Smooth muscle cell (in vitro differentiated cells): ENCODE results near the gene PPIC. TPM values are rescaled to one million over a fixed set of nuclear protein-coding genes. Genes with fewer than 3 reads are reported as not detected.

ENCODE experiments used
- DNase-seq: peaks from one replicate; lab custom pipeline; 2025; ENCODE audit not compliant: unreplicated experiment; lab: John Stamatoyannopoulos, UW
- H2AFZ ChIP-seq: fragments of 200-600 bp; sonication (generic); 2 replicates; pipeline ENCODE4 v1.6.0; 2016; ENCODE audit warnings: antibody characterized with exemption, low read depth, mild to moderate bottlenecking
- H3F3A ChIP-seq: fragments of 200-600 bp; sonication (generic); 2 replicates; pipeline ENCODE4 v1.6.0; 2017; ENCODE audit warnings: antibody characterized with exemption, low read depth
- H3K27ac ChIP-seq: fragments of 200-600 bp; sonication (generic); 2 replicates; pipeline ENCODE4 v1.5.1; 2016; ENCODE audit warnings: low read depth, mild to moderate bottlenecking
- H3K27me3 ChIP-seq: fragments of 200-600 bp; sonication (generic); 2 replicates; pipeline ENCODE4 v1.6.1; 2016; ENCODE audit warnings: low read depth, mild to moderate bottlenecking
- H3K36me3 ChIP-seq: fragments of 200-600 bp; sonication (generic); 2 replicates; pipeline ENCODE4 v1.5.1; 2016; ENCODE audit warnings: low read depth
- H3K4me1 ChIP-seq: fragments of 200-600 bp; sonication (generic); 2 replicates; pipeline ENCODE4 v1.5.1; 2016; ENCODE audit warnings: low read depth
- H3K4me2 ChIP-seq: fragments of 200-600 bp; sonication (generic); 2 replicates; pipeline ENCODE4 v1.6.0; 2016; ENCODE audit warnings: mild to moderate bottlenecking
- H3K4me3 ChIP-seq: fragments of 200-600 bp; sonication (generic); 2 replicates; pipeline ENCODE4 v1.5.1; 2016; ENCODE audit warnings: mild to moderate bottlenecking
- H3K79me2 ChIP-seq: fragments of 200-600 bp; sonication (generic); 2 replicates; pipeline ENCODE4 v1.6.0; 2016; ENCODE audit warnings: low read depth, mild to moderate bottlenecking
- H3K9ac ChIP-seq: fragments of 200-600 bp; sonication (generic); 2 replicates; pipeline ENCODE4 v1.6.0; 2016; ENCODE audit warnings: low read depth
- H3K9me3 ChIP-seq: fragments of 200-600 bp; sonication (generic); replicated peaks from 2 replicates; pipeline ENCODE4 v1.5.1; 2016; ENCODE audit warnings: low read depth
- H4K20me1 ChIP-seq: fragments of 200-600 bp; sonication (generic); 2 replicates; pipeline ENCODE4 v1.6.0; 2016; ENCODE audit warnings: low read depth
- CTCF ChIP-seq: fragments of 200-600 bp; sonication (generic); IDR thresholded peaks from 2 replicates; pipeline ENCODE4 v1.5.1; 2017; ENCODE audit warnings: borderline replicate concordance, mild to moderate bottlenecking, antibody characterized with exemption; ENCODE audit not compliant: insufficient read depth, poor library complexity, severe bottlenecking
- WGBS: methylation state at CpG from one replicate; pipeline ENCODE4 v1.1.7; 2016; ENCODE audit warnings: low lambda C conversion rate; 5-methylcytosine and 5-hydroxymethylcytosine counted together
- polyA plus RNA-seq: library from polyadenylated mRNA; unstranded; fragments of >200 nt; fragmentation: Nextera tagmentation; extraction: Ambion mirVana; gene quantifications from 2 replicates; pipeline ENCODE4 v1.2.1, GENCODE V29; 2016
- total RNA-seq: library from RNA; depleted of rRNA; stranded (reverse); fragments of >200 nt; gene quantifications from 2 replicates; pipeline ENCODE4 v1.2.3, GENCODE V29; 2014

PPIC gene
- total and polyA plus RNA-seq, 2 experiments from 2014 or later, result 119 to 331 TPM

GRCh38 chr5:122999947-123000563 is 36.5 kb downstream of the PPIC start:
- no peak for DNase-seq
- no peaks in the 10 kb centered on the region for H3K36me3 ChIP-seq

GRCh38 chr5:122997294-122997693 is 39.2 kb downstream of the PPIC start:
- Histone ChIP-seq H3K36me3 (no peaks in the 10 kb centered on the region), H3K4me3 (no peak overlapping the region), H3K9ac (no peak overlapping the region), H3K4me2 (no peak overlapping the region), H3K4me1 (no peaks in the 10 kb centered on the region), H3K9me3 (no peaks in the 10 kb centered on the region), H3F3A (no peaks in the 10 kb centered on the region), H2AFZ (no peak overlapping the region), H3K79me2 (no peaks in the 10 kb centered on the region), H4K20me1 (no peaks in the 10 kb centered on the region), H3K27ac (no peak overlapping the region), H3K27me3 (no peaks in the 10 kb centered on the region)
- no peak for TF ChIP-seq CTCF
- WGBS, result 48% methylated on average over 7 of the region's 7 CpGs
- no peak for DNase-seq

More at GRCh38 chr5:122999947-123000563, 36.5 kb downstream of the PPIC start:
- TF ChIP-seq CTCF, result peak; percentile 51
- H4K20me1 ChIP-seq, result no peaks in the 10 kb centered on the region
- H3K9ac ChIP-seq, result no peak overlapping the region
- 36% methylated on average over 10 of the region's 10 CpGs for WGBS
- no peaks in the 10 kb centered on the region for H3K4me1 ChIP-seq
- no peaks in the 10 kb centered on the region for H3K79me2 ChIP-seq
- H3K27me3 ChIP-seq, result no peaks in the 10 kb centered on the region
- H3K9me3 ChIP-seq, result no peaks in the 10 kb centered on the region
- H3K27ac ChIP-seq, result no peak overlapping the region
- H3K4me2 ChIP-seq, result no peak overlapping the region
- H3F3A ChIP-seq, result no peaks in the 10 kb centered on the region
- H3K4me3 ChIP-seq, result no peak overlapping the region
- no peak overlapping the region for H2AFZ ChIP-seq

GRCh38 chr5:122996091-122996490 is 40.4 kb downstream of the PPIC start:
- 87% methylated on average over 3 of the region's 3 CpGs for WGBS
- Histone ChIP-seq H3K9ac (no peak overlapping the region), H3F3A (no peaks in the 10 kb centered on the region), H3K4me2 (no peak overlapping the region), H4K20me1 (no peaks in the 10 kb centered on the region), H3K36me3 (no peaks in the 10 kb centered on the region), H3K79me2 (no peaks in the 10 kb centered on the region), H3K9me3 (no peaks in the 10 kb centered on the region), H3K4me3 (no peak overlapping the region), H3K27ac (no peak overlapping the region), H3K4me1 (no peaks in the 10 kb centered on the region), H3K27me3 (no peaks in the 10 kb centered on the region), H2AFZ (no peak overlapping the region)
- no peak for DNase-seq
- TF ChIP-seq CTCF, result no peak

- Histone ChIP-seq H4K20me1 (no peaks in the 10 kb centered on the region), H3F3A (no peaks in the 10 kb centered on the region), H3K79me2 (no peaks in the 10 kb centered on the region), H3K4me1 (no peaks in the 10 kb centered on the region), H3K27ac (no peak overlapping the region), H3K27me3 (no peaks in the 10 kb centered on the region), H3K9ac (no peak overlapping the region), H3K4me3 (no peak overlapping the region), H3K9me3 (no peaks in the 10 kb centered on the region), H2AFZ (no peak overlapping the region), H3K4me2 (no peak overlapping the region), H3K36me3 (no peaks in the 10 kb centered on the region)
- no peak for TF ChIP-seq CTCF
- DNase-seq, result no peak
- 98% methylated on average over 2 of the region's 2 CpGs for WGBS
These were observed 50.4 kb downstream of the PPIC start for GRCh38 chr5:122985954-122986721.
